Stimulated activated CD8-positive, alpha-beta memory T cell treated with anti-CD3 and anti-CD28 coated beads, Interleukin-7, amount 100 ng/mL, for 48 hours (primary cell): ENCODE results near the gene IAH1.

ENCODE experiments used
- DNase-seq, 2 donors: peaks; one replicate each; pipeline ENCODE4 v3.0.0-alpha.2; 2020; ENCODE audit warnings: low read depth in 1 of 2; ENCODE audit errors: extremely low read depth in 1 of 2

IAH1 gene

DNA sequence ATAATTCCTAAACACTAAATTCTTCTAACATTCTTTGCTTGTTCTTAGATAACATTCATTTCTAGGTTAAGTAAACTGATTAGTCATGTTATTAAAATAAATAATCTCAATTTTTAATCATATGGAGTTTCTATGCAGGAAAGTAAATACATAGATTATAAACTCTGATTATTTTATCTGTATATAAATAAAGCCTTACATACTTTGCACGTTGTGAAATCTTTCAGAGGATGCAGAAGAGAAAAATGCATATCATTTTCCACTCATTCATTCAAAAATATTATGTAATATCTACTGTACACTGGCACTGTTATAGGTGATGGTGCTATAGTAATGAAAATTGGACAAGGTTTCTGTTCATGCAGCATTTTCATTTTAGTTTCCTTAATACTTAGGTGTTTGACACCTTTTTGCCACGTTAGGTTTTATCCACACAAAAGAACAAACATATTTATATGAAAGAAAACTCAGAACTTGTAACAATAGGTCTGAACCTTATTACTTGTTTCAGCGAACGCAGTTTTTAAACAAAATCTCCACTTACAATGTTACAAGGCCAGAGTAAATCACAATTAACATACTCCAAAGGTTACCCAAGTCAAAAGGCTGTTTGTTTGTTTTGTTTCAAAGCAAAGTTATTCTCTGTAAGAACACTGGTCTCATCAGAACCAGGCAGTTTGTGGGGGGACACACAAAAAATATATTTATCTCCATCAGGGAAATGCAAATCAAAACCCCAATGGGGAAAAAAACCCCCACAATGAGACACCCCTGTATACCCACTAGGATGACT is 53.8 kb downstream of the IAH1 start:
- no peak for DNase-seq

DNA sequence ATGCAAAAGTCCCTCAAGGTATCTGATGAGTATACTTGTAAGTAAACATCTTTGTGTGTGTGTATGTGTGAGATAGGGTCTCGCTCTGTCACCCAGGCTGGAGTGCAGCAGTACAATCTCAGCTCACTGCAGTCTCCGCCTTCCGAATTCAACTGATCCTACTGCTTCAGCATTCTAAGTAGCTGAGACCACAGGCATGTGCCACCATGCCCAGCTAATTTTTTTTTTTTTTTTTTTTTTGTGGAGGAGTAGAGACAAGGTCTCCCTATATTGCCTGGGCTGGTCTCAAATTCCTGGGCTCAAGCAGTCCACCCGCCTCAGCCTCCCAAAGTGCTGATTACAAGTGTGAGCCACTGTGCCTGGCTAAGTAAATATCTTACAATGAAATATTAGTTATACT is 58.1 kb downstream of the IAH1 start:
- DNase-seq, result no peak

DNA sequence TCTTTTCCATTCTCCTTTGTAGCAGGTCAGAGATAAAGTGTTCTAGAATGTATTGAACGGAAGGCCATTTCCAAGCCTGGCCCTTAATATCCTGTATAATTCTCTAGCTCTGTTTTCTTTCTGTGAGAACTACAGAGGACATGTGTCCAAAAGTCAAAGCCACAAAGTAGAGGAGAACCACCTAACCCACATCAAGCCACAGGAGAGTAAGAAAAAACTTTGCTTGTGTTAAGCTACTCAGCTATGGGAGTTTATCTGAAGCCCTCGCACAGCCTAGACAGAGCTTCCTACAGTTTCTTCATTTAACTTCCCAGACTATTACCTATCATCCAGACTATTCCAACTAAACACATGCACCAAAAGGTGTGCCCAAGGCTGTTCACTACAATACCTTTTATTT is 59.3 kb downstream of the IAH1 start:
- no peak for DNase-seq

DNA sequence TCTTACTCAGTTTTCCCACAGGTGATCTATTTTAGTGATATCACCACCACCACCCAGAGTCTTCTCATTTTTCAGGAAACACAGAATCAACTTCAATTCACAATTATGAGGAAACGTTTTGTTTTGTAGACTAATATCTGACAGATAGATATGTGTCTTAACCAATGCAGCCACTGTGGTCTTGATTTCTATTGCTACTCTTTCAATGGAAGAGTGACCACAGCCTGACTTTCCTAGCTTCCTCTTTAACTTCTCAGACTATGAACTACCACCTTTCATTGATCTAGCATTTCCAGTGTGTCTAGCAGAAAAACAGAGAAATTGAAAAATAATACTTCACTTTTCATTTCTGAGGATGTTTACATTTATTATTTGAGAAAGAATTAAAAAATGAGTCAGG is 60.8 kb downstream of the IAH1 start:
- DNase-seq, result no peak

GRCh38 chr2:9536504-9536903 is 62.2 kb downstream of the IAH1 start:
- DNase-seq, result no peak

- no peak for DNase-seq
Measured at GRCh38 chr2:9538000-9538507, 63.7 kb downstream of the IAH1 start.
